Measurements from ENCODE around the gene TACC2.

The TACC2 gene

GRCh38 chr10:122249991-122250750 lies 261.2 kb downstream of the TACC2 start (continued):
- TF ChIP-seq CSRNP3 (CRISPR knock-in tag; IDR thresholded peaks at IDR 0.05), result no peak

GRCh38 chr10:122251459-122252255 lies 262.7 kb downstream of the TACC2 start:
- TF ChIP-seq RARB (CRISPR knock-in tag; IDR thresholded peaks at IDR 0.05), result no peak
- TF ChIP-seq SNAI2 (CRISPR knock-in tag; IDR thresholded peaks at IDR 0.05), result no peak
- TF ChIP-seq, protein P1, sequence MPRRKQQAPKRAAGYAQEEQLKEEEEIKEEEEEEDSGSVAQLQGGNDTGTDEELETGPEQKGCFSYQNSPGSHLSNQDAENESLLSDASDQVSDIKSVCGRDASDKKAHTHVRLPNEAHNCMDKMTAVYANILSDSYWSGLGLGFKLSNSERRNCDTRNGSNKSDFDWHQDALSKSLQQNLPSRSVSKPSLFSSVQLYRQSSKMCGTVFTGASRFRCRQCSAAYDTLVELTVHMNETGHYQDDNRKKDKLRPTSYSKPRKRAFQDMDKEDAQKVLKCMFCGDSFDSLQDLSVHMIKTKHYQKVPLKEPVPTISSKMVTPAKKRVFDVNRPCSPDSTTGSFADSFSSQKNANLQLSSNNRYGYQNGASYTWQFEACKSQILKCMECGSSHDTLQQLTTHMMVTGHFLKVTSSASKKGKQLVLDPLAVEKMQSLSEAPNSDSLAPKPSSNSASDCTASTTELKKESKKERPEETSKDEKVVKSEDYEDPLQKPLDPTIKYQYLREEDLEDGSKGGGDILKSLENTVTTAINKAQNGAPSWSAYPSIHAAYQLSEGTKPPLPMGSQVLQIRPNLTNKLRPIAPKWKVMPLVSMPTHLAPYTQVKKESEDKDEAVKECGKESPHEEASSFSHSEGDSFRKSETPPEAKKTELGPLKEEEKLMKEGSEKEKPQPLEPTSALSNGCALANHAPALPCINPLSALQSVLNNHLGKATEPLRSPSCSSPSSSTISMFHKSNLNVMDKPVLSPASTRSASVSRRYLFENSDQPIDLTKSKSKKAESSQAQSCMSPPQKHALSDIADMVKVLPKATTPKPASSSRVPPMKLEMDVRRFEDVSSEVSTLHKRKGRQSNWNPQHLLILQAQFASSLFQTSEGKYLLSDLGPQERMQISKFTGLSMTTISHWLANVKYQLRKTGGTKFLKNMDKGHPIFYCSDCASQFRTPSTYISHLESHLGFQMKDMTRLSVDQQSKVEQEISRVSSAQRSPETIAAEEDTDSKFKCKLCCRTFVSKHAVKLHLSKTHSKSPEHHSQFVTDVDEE (CRISPR knock-in tag; IDR thresholded peaks at IDR 0.05), result no peak
- no peak for TF ChIP-seq ZFP3 (CRISPR knock-in tag; IDR thresholded peaks at IDR 0.05)
- TF ChIP-seq TOX (CRISPR knock-in tag; IDR thresholded peaks at IDR 0.05; ENCODE audit: borderline replicate concordance), result no peak
- TF ChIP-seq TCF4 (CRISPR knock-in tag; IDR thresholded peaks at IDR 0.05; ENCODE audit: borderline replicate concordance), result no peak
- TF ChIP-seq ZNF565 (CRISPR knock-in tag; conservative IDR thresholded peaks at IDR 0.05; ENCODE audit: low read depth), result no peak
- TF ChIP-seq PPARA (CRISPR knock-in tag; IDR thresholded peaks at IDR 0.05; ENCODE audit: borderline replicate concordance), result no peak
- TF ChIP-seq CSRNP3 (CRISPR knock-in tag; IDR thresholded peaks at IDR 0.05), result no peak
- no peak for TF ChIP-seq GLIS3 (CRISPR knock-in tag; IDR thresholded peaks at IDR 0.05)
- no peak for TF ChIP-seq ISL1 (CRISPR knock-in tag; IDR thresholded peaks at IDR 0.05)
- TF ChIP-seq ZC3H10 (CRISPR knock-in tag; IDR thresholded peaks at IDR 0.05), result no peak
- TF ChIP-seq, protein P2, sequence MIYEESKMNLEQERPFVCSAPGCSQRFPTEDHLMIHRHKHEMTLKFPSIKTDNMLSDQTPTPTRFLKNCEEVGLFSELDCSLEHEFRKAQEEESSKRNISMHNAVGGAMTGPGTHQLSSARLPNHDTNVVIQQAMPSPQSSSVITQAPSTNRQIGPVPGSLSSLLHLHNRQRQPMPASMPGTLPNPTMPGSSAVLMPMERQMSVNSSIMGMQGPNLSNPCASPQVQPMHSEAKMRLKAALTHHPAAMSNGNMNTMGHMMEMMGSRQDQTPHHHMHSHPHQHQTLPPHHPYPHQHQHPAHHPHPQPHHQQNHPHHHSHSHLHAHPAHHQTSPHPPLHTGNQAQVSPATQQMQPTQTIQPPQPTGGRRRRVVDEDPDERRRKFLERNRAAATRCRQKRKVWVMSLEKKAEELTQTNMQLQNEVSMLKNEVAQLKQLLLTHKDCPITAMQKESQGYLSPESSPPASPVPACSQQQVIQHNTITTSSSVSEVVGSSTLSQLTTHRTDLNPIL (CRISPR knock-in tag; IDR thresholded peaks at IDR 0.05; ENCODE audit: low read depth), result no peak
- TF ChIP-seq ZFP30 (CRISPR knock-in tag; IDR thresholded peaks at IDR 0.05), result no peak
- ATAC-seq, result no peak

DNA sequence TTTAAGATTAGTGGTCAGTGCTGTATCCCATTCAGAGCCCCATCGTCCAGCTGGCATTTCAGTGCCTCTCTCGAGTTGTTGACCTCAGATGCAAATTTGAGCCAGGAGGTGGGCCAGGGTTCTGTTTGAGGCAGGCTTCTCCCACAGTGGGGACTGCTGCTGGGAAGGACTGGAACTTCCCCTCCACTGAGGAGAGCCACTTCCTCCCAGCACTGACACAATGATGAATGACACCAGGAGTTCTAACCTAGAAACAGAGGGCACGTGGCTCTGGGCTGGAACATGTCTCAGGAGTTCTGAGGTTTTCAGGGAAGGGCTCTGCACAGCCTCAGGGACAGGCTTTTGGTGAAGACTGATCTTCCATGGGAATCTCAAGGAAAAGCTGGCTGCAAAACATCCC lies 263.8 kb downstream of the TACC2 start:
- TF ChIP-seq ZNF565 (CRISPR knock-in tag; conservative IDR thresholded peaks at IDR 0.05; ENCODE audit: low read depth), result no peak
- TF ChIP-seq ISL1 (CRISPR knock-in tag; IDR thresholded peaks at IDR 0.05), result no peak
- TF ChIP-seq, protein P2 (CRISPR knock-in tag; IDR thresholded peaks at IDR 0.05; ENCODE audit: low read depth), result no peak
- TF ChIP-seq PATZ1 (CRISPR knock-in tag; IDR thresholded peaks at IDR 0.05; ENCODE audit: borderline replicate concordance), result no peak
- TF ChIP-seq ZNF8 (CRISPR knock-in tag; IDR thresholded peaks at IDR 0.05), result no peak
- TF ChIP-seq ARNTL (CRISPR knock-in tag; IDR thresholded peaks at IDR 0.05; ENCODE audit: borderline replicate concordance, low read depth), result no peak
- no peak for TF ChIP-seq ZC3H10 (CRISPR knock-in tag; IDR thresholded peaks at IDR 0.05)
- TF ChIP-seq, protein P1 (CRISPR knock-in tag; IDR thresholded peaks at IDR 0.05), result no peak
- ATAC-seq, result no peak

Data from SK-N-SH treated with all-trans-retinoic acid at 6 μM for 48 hours (cell line).